Measurements from ENCODE around the gene ACER1. TPM values are rescaled to one million over a fixed set of nuclear protein-coding genes. Genes with fewer than 3 reads are reported as not detected.

Gene ACER1
- total and polyA plus RNA-seq, 4 donors = 0.11 TPM; not detected in 2

GRCh38 chr19:6271721-6272410 is 61.5 kb downstream of the ACER1 start:
- Histone ChIP-seq H3K27ac (ENCODE audit: low read depth, low read length) (peak overlapping the region; percentile 48), H3K4me3 (ENCODE audit: low read depth, low read length) (peak overlapping the region; percentile 12), H3K9me3 (ENCODE audit: control insufficient read depth, insufficient read depth, low read length) (no peaks in the 10 kb centered on the region), H3K36me3 (ENCODE audit: control insufficient read depth, insufficient read depth, low read length) (peaks cover 46% of the 10 kb centered on the region), H3K4me1 (ENCODE audit: control insufficient read depth, insufficient read depth, low read length) (peaks cover 72% of the 10 kb centered on the region), H3K27me3 (ENCODE audit: control insufficient read depth, insufficient read depth, low read length) (no peaks in the 10 kb centered on the region)
- peak in 2 of 6 donors; percentile 59 to 72 for DNase-seq (ENCODE audit: low read depth in 4 of 6, low spot score in 6 of 6)
- 15% methylated on average over 35 of the region's 35 CpGs for WGBS (ENCODE audit: insufficient coverage)

DNA sequence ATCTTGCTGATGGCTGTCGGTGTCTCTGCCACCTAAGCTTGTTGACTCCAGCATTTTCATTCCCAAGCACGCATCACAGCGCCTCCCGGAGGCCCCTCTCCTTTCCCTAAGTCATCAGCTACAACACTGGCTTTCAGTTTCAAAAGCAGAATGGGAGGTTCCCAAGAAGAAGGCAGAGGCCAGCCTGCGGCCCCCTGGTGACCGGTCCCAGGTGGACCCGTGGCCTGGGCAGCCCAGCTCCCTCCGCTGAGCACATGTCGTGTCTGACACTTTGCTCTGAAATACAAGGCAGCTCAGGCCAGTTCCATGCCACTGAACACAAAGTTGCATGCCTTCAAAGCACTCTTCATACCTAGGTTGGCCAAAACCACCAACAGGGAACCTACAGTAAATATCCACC is 62.2 kb downstream of the ACER1 start:
- peak overlapping the region; percentile 48 for H3K27ac ChIP-seq (ENCODE audit: low read depth, low read length)
- peaks cover 51% of the 10 kb centered on the region for H3K36me3 ChIP-seq (ENCODE audit: control insufficient read depth, insufficient read depth, low read length)
- H3K27me3 ChIP-seq (ENCODE audit: control insufficient read depth, insufficient read depth, low read length) = no peaks in the 10 kb centered on the region
- no peak overlapping the region for H3K4me3 ChIP-seq (ENCODE audit: low read depth, low read length)
- H3K9me3 ChIP-seq (ENCODE audit: control insufficient read depth, insufficient read depth, low read length) = no peaks in the 10 kb centered on the region
- whole genome bisulfite sequencing (ENCODE audit: insufficient coverage) = 68% methylated on average over 9 of the region's 9 CpGs
- H3K4me1 ChIP-seq (ENCODE audit: control insufficient read depth, insufficient read depth, low read length) = peaks cover 65% of the 10 kb centered on the region
- DNase-seq (ENCODE audit: low read depth in 4 of 6, low spot score in 6 of 6) = no peak

DNA sequence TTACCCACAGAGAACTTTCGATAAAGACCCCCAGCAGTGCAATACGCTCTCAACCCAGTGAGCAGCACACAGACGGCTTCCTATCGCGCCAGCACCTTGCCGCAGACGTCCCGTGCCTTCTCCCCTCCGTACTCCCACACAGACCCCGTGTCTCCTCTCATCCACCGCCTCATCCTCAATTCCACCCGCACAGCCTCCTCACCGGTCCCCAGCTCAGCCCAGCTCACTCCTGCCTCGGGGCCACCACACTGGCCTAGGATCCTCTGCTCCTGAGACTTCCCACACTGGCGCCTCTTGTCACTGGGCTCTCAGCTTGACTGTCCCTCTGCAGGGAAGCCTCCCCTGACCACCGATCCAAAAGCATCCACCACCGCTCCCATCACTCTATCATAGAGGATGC is 62.6 kb downstream of the ACER1 start:
- Histone ChIP-seq H3K4me1 (ENCODE audit: control insufficient read depth, insufficient read depth, low read length) (peaks cover 61% of the 10 kb centered on the region), H3K36me3 (ENCODE audit: control insufficient read depth, insufficient read depth, low read length) (peaks cover 53% of the 10 kb centered on the region), H3K9me3 (ENCODE audit: control insufficient read depth, insufficient read depth, low read length) (no peaks in the 10 kb centered on the region), H3K27ac (ENCODE audit: low read depth, low read length) (peak overlapping the region; percentile 48), H3K27me3 (ENCODE audit: control insufficient read depth, insufficient read depth, low read length) (no peaks in the 10 kb centered on the region), H3K4me3 (ENCODE audit: low read depth, low read length) (no peak overlapping the region)
- no peak for DNase-seq (ENCODE audit: low read depth in 4 of 6, low spot score in 6 of 6)
- WGBS (ENCODE audit: insufficient coverage) = 89% methylated on average over 17 of the region's 17 CpGs

- DNase-seq (ENCODE audit: low read depth in 4 of 6, low spot score in 6 of 6) = no peak
- Histone ChIP-seq H3K4me3 (ENCODE audit: low read depth, low read length) (no peak overlapping the region), H3K27ac (ENCODE audit: low read depth, low read length) (no peak overlapping the region), H3K36me3 (ENCODE audit: control insufficient read depth, insufficient read depth, low read length) (peaks cover 52% of the 10 kb centered on the region), H3K9me3 (ENCODE audit: control insufficient read depth, insufficient read depth, low read length) (no peaks in the 10 kb centered on the region), H3K27me3 (ENCODE audit: control insufficient read depth, insufficient read depth, low read length) (no peaks in the 10 kb centered on the region), H3K4me1 (ENCODE audit: control insufficient read depth, insufficient read depth, low read length) (peaks cover 55% of the 10 kb centered on the region)
- WGBS (ENCODE audit: insufficient coverage) = 92% methylated on average over 18 of the region's 31 CpGs
These were observed 63.2 kb downstream of the ACER1 start for GRCh38 chr19:6270076-6270745.

DNA sequence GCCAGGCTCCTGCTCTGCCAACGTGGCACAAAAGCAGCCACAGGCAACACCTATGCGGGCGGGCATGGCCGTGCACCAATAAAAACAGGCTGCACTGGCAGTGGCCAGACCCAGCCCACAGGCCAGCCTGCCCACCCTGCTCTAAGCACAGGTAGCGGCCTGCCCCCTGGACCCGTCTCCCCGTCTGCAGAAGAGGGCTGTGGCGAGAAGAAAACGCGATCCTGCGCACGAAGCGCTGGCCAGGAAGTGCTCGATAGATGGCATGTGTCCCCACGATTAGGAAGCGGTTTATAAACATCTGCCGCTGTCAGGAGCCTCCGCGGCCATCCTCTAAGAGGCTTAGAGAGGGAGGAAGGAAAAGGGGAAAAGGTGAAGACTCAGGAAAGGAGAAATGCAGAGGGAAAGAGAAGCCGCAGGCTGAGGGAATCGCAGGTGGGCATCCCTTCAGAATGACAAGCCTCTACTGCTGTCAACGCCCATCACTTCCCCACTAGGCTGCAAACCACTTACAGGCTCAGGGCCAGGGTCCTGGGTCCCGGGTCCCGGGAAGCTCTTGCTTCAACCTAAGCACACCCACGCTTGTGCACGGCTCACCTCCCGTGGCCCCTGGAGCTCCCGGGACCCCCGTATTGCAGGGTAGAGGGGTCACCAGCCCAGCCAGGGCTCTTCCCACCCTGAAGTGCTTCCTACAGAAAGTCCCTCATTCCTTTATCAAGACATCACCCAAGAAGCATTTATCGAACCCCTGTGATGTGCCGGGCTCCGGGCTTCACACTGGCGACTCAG is 64.1 kb downstream of the ACER1 start:
- DNase-seq (ENCODE audit: low read depth in 4 of 6, low spot score in 6 of 6) = no peak
- H3K36me3 ChIP-seq (ENCODE audit: control insufficient read depth, insufficient read depth, low read length) = peaks cover 53% of the 10 kb centered on the region
- WGBS (ENCODE audit: insufficient coverage) = 89% methylated on average over 32 of the region's 33 CpGs
- H3K27me3 ChIP-seq (ENCODE audit: control insufficient read depth, insufficient read depth, low read length) = no peaks in the 10 kb centered on the region
- no peaks in the 10 kb centered on the region for H3K9me3 ChIP-seq (ENCODE audit: control insufficient read depth, insufficient read depth, low read length)
- no peak overlapping the region for H3K4me3 ChIP-seq (ENCODE audit: low read depth, low read length)
- H3K27ac ChIP-seq (ENCODE audit: low read depth, low read length) = no peak overlapping the region
- peaks cover 46% of the 10 kb centered on the region for H3K4me1 ChIP-seq (ENCODE audit: control insufficient read depth, insufficient read depth, low read length)

- Histone ChIP-seq H3K4me1 (ENCODE audit: control insufficient read depth, insufficient read depth, low read length) (peaks cover 40% of the 10 kb centered on the region), H3K9me3 (ENCODE audit: control insufficient read depth, insufficient read depth, low read length) (no peaks in the 10 kb centered on the region), H3K27me3 (ENCODE audit: control insufficient read depth, insufficient read depth, low read length) (no peaks in the 10 kb centered on the region), H3K36me3 (ENCODE audit: control insufficient read depth, insufficient read depth, low read length) (peaks cover 58% of the 10 kb centered on the region), H3K4me3 (ENCODE audit: low read depth, low read length) (no peak overlapping the region), H3K27ac (ENCODE audit: low read depth, low read length) (no peak overlapping the region)
- 89% methylated on average over 1 of the region's 4 CpGs for WGBS (ENCODE audit: insufficient coverage)
- no peak for DNase-seq (ENCODE audit: low read depth in 4 of 6, low spot score in 6 of 6)
These were observed 65.0 kb downstream of the ACER1 start for GRCh38 chr19:6268382-6268771.

GRCh38 chr19:6267552-6268381 is 65.6 kb downstream of the ACER1 start:
- H3K27ac ChIP-seq (ENCODE audit: low read depth, low read length) = no peak overlapping the region
- peaks cover 64% of the 10 kb centered on the region for H3K36me3 ChIP-seq (ENCODE audit: control insufficient read depth, insufficient read depth, low read length)
- peaks cover 37% of the 10 kb centered on the region for H3K4me1 ChIP-seq (ENCODE audit: control insufficient read depth, insufficient read depth, low read length)
- 75% methylated on average over 6 of the region's 17 CpGs for WGBS (ENCODE audit: insufficient coverage)
- H3K27me3 ChIP-seq (ENCODE audit: control insufficient read depth, insufficient read depth, low read length) = no peaks in the 10 kb centered on the region
- no peak for DNase-seq (ENCODE audit: low read depth in 4 of 6, low spot score in 6 of 6)
- no peaks in the 10 kb centered on the region for H3K9me3 ChIP-seq (ENCODE audit: control insufficient read depth, insufficient read depth, low read length)
- no peak overlapping the region for H3K4me3 ChIP-seq (ENCODE audit: low read depth, low read length)

DNA sequence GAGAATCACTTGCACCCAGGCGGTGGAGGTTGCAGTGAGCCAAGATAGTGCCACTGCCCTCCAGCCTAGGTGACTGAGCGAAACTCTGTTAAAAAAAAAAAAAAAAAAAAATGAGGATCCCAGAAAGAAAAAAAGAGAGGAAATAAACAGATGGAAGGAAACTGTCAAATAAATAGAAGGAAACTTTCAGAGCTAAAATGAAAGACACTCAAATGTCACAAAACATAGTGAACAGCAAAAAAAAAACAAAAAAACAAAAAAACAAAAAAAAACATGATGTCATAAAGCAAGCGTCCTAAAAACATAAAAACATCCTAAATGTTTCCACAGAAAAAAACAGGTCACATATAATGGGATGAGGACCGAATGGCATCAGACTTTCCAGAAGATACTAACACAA is 68.6 kb downstream of the ACER1 start:
- Histone ChIP-seq H3K9me3 (ENCODE audit: control insufficient read depth, insufficient read depth, low read length) (no peaks in the 10 kb centered on the region), H3K27me3 (ENCODE audit: control insufficient read depth, insufficient read depth, low read length) (no peaks in the 10 kb centered on the region), H3K4me3 (ENCODE audit: low read depth, low read length) (no peak overlapping the region), H3K27ac (ENCODE audit: low read depth, low read length) (no peak overlapping the region), H3K36me3 (ENCODE audit: control insufficient read depth, insufficient read depth, low read length) (peaks cover 79% of the 10 kb centered on the region), H3K4me1 (ENCODE audit: control insufficient read depth, insufficient read depth, low read length) (peaks cover 15% of the 10 kb centered on the region)
- DNase-seq (ENCODE audit: low read depth in 4 of 6, low spot score in 6 of 6) = no peak
- 100% methylated on average over 1 of the region's 4 CpGs for WGBS (ENCODE audit: insufficient coverage)

DNA sequence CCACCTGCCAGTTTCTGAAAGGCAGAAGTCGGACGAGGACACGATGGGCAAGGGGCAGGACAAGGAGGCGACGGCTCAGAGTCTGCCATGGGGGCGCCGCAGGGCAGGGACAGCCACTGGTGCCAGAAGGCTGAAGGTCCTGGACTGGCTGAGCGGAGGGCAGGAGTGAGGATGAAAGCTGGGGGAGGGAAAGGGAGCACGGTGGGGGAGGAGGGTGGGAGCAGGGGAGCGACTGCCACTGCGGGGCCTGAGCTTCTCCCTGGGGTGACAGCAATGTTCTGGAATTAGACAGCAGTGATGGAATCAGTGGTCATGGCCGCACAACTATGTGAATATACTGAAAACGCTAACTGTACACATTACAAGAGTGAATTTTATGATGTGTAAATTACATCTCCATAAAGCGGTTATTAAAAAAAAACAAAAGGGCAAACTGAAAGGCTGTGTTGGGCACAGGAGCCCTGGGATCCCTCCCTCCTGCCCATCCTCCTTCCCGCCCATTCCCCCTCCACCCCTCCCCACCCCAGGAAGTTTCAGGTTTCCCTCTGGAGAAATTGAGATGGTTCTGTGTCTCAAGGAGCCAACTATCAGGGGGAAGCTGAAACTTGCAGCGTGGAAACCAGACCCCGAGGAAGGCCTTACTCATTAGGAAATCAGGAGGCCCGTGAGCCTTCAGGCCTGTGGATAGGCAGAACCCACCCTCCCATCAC is 69.5 kb downstream of the ACER1 start:
- H3K27ac ChIP-seq (ENCODE audit: low read depth, low read length) = no peak overlapping the region
- no peak overlapping the region for H3K4me3 ChIP-seq (ENCODE audit: low read depth, low read length)
- peaks cover 79% of the 10 kb centered on the region for H3K36me3 ChIP-seq (ENCODE audit: control insufficient read depth, insufficient read depth, low read length)
- 58% methylated on average over 8 of the region's 18 CpGs for WGBS (ENCODE audit: insufficient coverage)
- H3K27me3 ChIP-seq (ENCODE audit: control insufficient read depth, insufficient read depth, low read length) = no peaks in the 10 kb centered on the region
- H3K4me1 ChIP-seq (ENCODE audit: control insufficient read depth, insufficient read depth, low read length) = peaks cover 22% of the 10 kb centered on the region
- no peaks in the 10 kb centered on the region for H3K9me3 ChIP-seq (ENCODE audit: control insufficient read depth, insufficient read depth, low read length)
- no peak for DNase-seq (ENCODE audit: low read depth in 4 of 6, low spot score in 6 of 6)

Measured in spinal cord (tissue), 10 donors.